Measurements from ENCODE around the gene TXNL1. TPM values are rescaled to one million over a fixed set of nuclear protein-coding genes. Genes with fewer than 3 reads are reported as not detected.

Gene TXNL1
- total and polyA plus RNA-seq, 2 of the 8 experiments (the other 6 are each of a cell fraction or from before 2014, with no cell fraction given) = 35.1 to 85.8 TPM

DNA sequence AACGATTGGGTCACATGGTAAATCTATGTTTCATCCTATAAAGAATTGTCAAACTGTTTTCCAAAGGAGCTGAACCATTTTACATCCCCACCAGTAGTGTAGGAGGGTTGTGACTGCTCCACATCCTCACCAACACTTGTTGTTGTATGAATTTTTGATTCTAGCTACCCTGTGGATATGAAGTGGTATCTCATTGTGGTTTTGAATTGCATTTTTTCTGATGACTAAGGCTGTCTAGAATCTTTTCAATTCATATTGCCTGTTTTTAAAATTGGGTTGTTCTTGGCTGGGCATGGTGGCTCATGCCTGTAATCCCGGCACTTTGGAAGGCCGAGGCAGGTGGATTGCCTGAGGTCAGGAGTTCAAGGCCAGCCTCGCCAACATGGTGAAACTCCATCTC is 44.5 kb downstream of the TXNL1 start:
- no peak overlapping the region for H2AK5ac ChIP-seq (ENCODE audit: low read depth, low read length)
- H2BK120ac ChIP-seq (replicated peaks; ENCODE audit: low read depth, low read length) = no peak overlapping the region
- TF ChIP-seq POU5F1 (IDR thresholded peaks at IDR 0.05; ENCODE audit: low read depth, low read length) (no peak), CHD2 (IDR thresholded peaks at IDR 0.05; ENCODE audit: low read length) (no peak), JUND (IDR thresholded peaks at IDR 0.05; ENCODE audit: low read length) (no peak), JUN (IDR thresholded peaks at IDR 0.05; ENCODE audit: low read depth, low read length) (no peak), PHF8 (conservative IDR thresholded peaks at IDR 0.05; ENCODE audit: low read depth, low read length) (no peak)
- TF ChIP-seq, protein P1, sequence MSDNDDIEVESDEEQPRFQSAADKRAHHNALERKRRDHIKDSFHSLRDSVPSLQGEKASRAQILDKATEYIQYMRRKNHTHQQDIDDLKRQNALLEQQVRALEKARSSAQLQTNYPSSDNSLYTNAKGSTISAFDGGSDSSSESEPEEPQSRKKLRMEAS (IDR thresholded peaks at IDR 0.05) = no peak
- TF ChIP-seq, protein P2, sequence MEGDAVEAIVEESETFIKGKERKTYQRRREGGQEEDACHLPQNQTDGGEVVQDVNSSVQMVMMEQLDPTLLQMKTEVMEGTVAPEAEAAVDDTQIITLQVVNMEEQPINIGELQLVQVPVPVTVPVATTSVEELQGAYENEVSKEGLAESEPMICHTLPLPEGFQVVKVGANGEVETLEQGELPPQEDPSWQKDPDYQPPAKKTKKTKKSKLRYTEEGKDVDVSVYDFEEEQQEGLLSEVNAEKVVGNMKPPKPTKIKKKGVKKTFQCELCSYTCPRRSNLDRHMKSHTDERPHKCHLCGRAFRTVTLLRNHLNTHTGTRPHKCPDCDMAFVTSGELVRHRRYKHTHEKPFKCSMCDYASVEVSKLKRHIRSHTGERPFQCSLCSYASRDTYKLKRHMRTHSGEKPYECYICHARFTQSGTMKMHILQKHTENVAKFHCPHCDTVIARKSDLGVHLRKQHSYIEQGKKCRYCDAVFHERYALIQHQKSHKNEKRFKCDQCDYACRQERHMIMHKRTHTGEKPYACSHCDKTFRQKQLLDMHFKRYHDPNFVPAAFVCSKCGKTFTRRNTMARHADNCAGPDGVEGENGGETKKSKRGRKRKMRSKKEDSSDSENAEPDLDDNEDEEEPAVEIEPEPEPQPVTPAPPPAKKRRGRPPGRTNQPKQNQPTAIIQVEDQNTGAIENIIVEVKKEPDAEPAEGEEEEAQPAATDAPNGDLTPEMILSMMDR (IDR thresholded peaks at IDR 0.05; ENCODE audit: control extremely low read depth in 1 of 3, insufficient read depth in 1 of 3, low read depth in 1 of 3, low read length in 3 of 3) = no peak
- H3K56ac ChIP-seq (replicated peaks; ENCODE audit: insufficient read length, low read depth, low read length) = no peak overlapping the region
- no peak overlapping the region for H4K5ac ChIP-seq (ENCODE audit: insufficient read length, low read depth, low read length)
- no peaks in the 10 kb centered on the region for H3K23me2 ChIP-seq (ENCODE audit: low read depth, low read length)
- H3K4ac ChIP-seq (replicated peaks; ENCODE audit: insufficient read length, low read depth, low read length) = no peak overlapping the region
- DNase-seq (ENCODE audit: low read depth in 1 of 2, low spot score in 2 of 2) = no peak
- H4K20me1 ChIP-seq (replicated peaks in 1 of 2; ENCODE audit: control insufficient read depth in 1 of 2, insufficient read depth in 2 of 2, low read length in 2 of 2) = no peaks in the 10 kb centered on the region
- H4K8ac ChIP-seq (ENCODE audit: extremely low read depth, insufficient read depth, low read length) = no peak overlapping the region
- H3K4me2 ChIP-seq (ENCODE audit: insufficient read depth in 1 of 2, low read depth in 2 of 2, low read length in 2 of 2) = no peak overlapping the region
- H2AFZ ChIP-seq (ENCODE audit: low read length) = no peak overlapping the region
- no peak overlapping the region for H4K91ac ChIP-seq (replicated peaks; ENCODE audit: insufficient read length, low read length)
- no peak overlapping the region for H3K27ac ChIP-seq (ENCODE audit: low read depth, low read length)
- POLR2A ChIA-PET (ENCODE audit: partially characterized antibody) = no interaction called here
- H3K79me2 ChIP-seq (ENCODE audit: control insufficient read depth in 1 of 2, insufficient read depth in 2 of 2, low read length in 2 of 2) = no peaks in the 10 kb centered on the region
- H3K4me3 ChIP-seq (ENCODE audit: extremely low read depth in 1 of 4, insufficient read depth in 2 of 4, low read depth in 3 of 4, low read length in 4 of 4) = no peak overlapping the region
- CTCF ChIA-PET (ENCODE audit: partially characterized antibody) = no interaction called here
- no peaks in the 10 kb centered on the region for H3K9me3 ChIP-seq (ENCODE audit: insufficient read depth in 2 of 2, low read depth in 1 of 2, low read length in 1 of 2)
- H2BK12ac ChIP-seq (ENCODE audit: low read depth, low read length) = no peak overlapping the region
- no peaks in the 10 kb centered on the region for H3K36me3 ChIP-seq (ENCODE audit: control insufficient read depth in 2 of 4, insufficient read depth in 4 of 4, low read length in 3 of 4)
- H3K14ac ChIP-seq (ENCODE audit: insufficient read length) = no peak overlapping the region
- H3K4me1 ChIP-seq (replicated peaks in 1 of 4; ENCODE audit: control insufficient read depth in 3 of 4, insufficient read depth in 4 of 4, low read length in 3 of 4) = peaks cover 0 to 5% (median 4%) of the 10 kb centered on the region in 4 experiments; a peak in 4 of 7 replicates
- no peak overlapping the region for H2BK5ac ChIP-seq (ENCODE audit: low read depth, low read length)
- H3K18ac ChIP-seq (ENCODE audit: extremely low read depth, low read length) = no peak overlapping the region
- 89% methylated on average over 4 of the region's 4 CpGs; no CpG with 5 or more reads in 1 of the 2 experiments for WGBS, 2 experiments (ENCODE audit: extremely low coverage in 1 of 2, insufficient coverage in 1 of 2, insufficient read length in 1 of 2, insufficient replicate concordance in 2 of 2, low coverage in 1 of 2, low lambda C conversion rate in 2 of 2, missing lambda C conversion rate in 1 of 2)
- H3K9ac ChIP-seq (replicated peaks in 1 of 4; ENCODE audit: extremely low read depth in 1 of 4, low read depth in 3 of 4, low read length in 3 of 4) = no peak overlapping the region
- FAIRE-seq = no peak
- H3K23ac ChIP-seq (ENCODE audit: insufficient read length) = no peak overlapping the region
- H3K79me1 ChIP-seq (ENCODE audit: low read depth, low read length) = no peaks in the 10 kb centered on the region
- H2BK15ac ChIP-seq (ENCODE audit: low read length) = no peak overlapping the region
- no peak overlapping the region for H2BK20ac ChIP-seq (ENCODE audit: low read length)
- no peaks in the 10 kb centered on the region for H3K27me3 ChIP-seq (replicated peaks in 1 of 4; ENCODE audit: control insufficient read depth in 3 of 4, extremely low read depth in 1 of 4, insufficient read depth in 3 of 4, low read length in 3 of 4)

All from H1 (cell line).